Brain microvascular endothelial cell (primary cell): Measurements from ENCODE around the gene AADACL3.

Source experiments
- DNase-seq: peaks from one replicate; pipeline ENCODE4 v3.0.0-alpha.2; 2020
- H3K27ac ChIP-seq: fragments of 250-450 bp; sonication (Bioruptor Pico); 2 replicates; pipeline ENCODE4 v1.5.1; 2020; ENCODE audit warnings: mild to moderate bottlenecking, moderate library complexity
- H3K27me3 ChIP-seq: fragments of 250-450 bp; sonication (Bioruptor Pico); replicated peaks from 2 replicates; pipeline ENCODE4 v1.5.1; 2020; ENCODE audit warnings: mild to moderate bottlenecking
- H3K36me3 ChIP-seq: fragments of 250-450 bp; sonication (Bioruptor Pico); replicated peaks from 2 replicates; pipeline ENCODE4 v1.5.1; 2020; ENCODE audit warnings: mild to moderate bottlenecking
- H3K4me3 ChIP-seq: 2 replicates; pipeline ENCODE4 v1.5.1; 2011; ENCODE audit warnings: low read depth, mild to moderate bottlenecking, control low read depth, low read length, moderate library complexity
- CTCF ChIP-seq: IDR thresholded peaks from 2 replicates; pipeline ENCODE4 v1.5.1; 2011; ENCODE audit warnings: low read depth, mild to moderate bottlenecking, moderate library complexity, low read length, control low read depth, inconsistent platforms; ENCODE audit errors: missing control alignments
- in situ Hi-C: cut with HindIII; loops from 2 replicates; pipeline ENCODE4 v1.10.0; 2017; ENCODE audit warnings: low sequenced_read_pairs, low pct_ligation_motif_present

AADACL3 gene

DNA sequence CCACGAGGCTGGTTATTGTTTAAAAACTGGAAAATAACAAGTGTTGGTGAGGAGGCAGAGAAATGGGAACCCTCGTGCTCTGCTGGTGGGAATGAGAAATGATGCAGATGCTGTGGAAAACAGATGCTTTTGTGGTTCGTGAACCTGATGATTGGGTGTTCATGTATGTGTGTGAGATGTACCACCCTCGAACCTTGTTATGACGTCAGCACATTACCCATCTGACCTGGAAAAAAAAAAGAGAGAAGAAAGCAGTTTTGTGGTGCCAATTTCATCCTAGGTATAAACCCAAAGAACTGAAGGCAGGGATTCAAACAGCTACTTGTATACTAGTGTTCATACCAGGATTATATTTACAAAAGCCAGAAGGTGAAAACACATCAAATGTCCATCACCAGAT lies 23.7 kb downstream of the AADACL3 start:
- in situ Hi-C loops = no loop called here
- Histone ChIP-seq H3K27ac (no peak overlapping the region), H3K27me3 (no peaks in the 10 kb centered on the region), H3K4me3 (no peak overlapping the region), H3K36me3 (no peaks in the 10 kb centered on the region)
- TF ChIP-seq CTCF = no peak
- DNase-seq = no peak

GRCh38 chr1:12741946-12742345 lies 26.0 kb downstream of the AADACL3 start:
- TF ChIP-seq CTCF = no peak
- in situ Hi-C loops = no loop called here
- Histone ChIP-seq H3K4me3 (no peak overlapping the region), H3K27me3 (no peaks in the 10 kb centered on the region), H3K36me3 (no peaks in the 10 kb centered on the region), H3K27ac (no peak overlapping the region)
- DNase-seq = no peak

DNA sequence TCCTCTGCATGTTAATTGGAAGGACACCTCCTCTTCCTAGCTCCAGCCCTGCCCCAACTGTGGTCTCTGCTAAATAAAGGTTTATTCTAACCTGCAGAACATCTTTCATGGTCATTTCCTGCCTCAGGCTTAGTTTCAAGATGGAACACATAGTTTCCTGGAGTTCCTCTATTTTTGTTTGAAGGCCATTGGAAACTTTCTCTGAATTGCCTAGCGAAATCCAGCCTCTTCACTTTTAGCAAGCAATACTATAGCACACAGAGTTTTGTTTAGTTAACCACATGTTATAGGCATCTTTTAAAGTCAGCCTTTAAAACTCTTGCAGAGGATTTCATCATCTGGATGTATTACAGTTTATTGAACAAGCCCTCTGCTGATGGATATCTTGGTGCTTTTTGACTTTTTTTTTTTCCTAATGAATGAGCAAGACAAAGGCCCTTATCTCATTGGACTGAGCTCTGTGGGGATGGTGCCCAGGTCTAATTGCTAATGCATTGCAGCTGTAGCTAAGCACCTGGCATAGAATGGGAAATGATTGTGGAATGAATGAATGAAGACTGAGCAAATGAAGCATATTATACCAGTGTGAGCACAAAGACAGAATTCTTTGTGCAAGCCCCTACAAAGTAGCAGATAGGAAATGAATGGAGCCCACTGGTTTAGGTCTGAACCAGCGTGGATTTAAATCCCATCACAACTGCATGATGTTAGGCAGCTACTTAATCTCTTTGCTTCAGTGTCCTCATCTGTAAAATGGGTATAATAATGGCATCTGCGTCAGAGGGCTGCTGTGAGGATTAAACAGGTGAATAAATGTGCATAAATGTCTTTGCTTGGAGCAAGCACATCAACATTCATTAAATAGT lies 29.4 kb downstream of the AADACL3 start:
- Histone ChIP-seq H3K36me3 (no peaks in the 10 kb centered on the region), H3K4me3 (no peak overlapping the region), H3K27me3 (no peaks in the 10 kb centered on the region), H3K27ac (no peak overlapping the region)
- no peak for DNase-seq
- TF ChIP-seq CTCF = no peak
- in situ Hi-C loops = no loop called here

DNA sequence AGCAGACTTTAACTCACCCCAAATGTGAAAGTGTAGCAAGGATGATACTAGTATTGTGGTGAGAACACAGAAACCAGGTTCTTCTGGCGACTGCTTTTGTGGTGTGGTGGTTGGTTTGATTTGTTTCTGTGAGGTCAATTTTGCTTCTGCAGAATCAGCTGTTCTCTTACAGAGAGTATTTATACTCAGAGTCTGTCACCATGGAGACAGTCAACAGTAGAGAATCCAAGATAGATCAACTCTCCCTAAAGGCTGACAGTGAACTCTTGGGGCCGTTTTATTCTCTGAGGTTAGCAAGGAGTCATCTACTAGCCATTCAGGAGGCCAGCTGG lies 30.0 kb downstream of the AADACL3 start, which contains the start of gene CFAP107:
Gene CFAP107, plus strand, starts transcription at position 209 of the 332 bp plus-strand sequence. CDS start 231 bp downstream, outside the sequence.
- Histone ChIP-seq H3K36me3 (no peaks in the 10 kb centered on the region), H3K27me3 (no peaks in the 10 kb centered on the region), H3K27ac (no peak within 1 kb of the TSS), H3K4me3 (no peak within 1 kb of the TSS)
- in situ Hi-C loops = no loop called here
- TF ChIP-seq CTCF = no peak
- no peak for DNase-seq

DNA sequence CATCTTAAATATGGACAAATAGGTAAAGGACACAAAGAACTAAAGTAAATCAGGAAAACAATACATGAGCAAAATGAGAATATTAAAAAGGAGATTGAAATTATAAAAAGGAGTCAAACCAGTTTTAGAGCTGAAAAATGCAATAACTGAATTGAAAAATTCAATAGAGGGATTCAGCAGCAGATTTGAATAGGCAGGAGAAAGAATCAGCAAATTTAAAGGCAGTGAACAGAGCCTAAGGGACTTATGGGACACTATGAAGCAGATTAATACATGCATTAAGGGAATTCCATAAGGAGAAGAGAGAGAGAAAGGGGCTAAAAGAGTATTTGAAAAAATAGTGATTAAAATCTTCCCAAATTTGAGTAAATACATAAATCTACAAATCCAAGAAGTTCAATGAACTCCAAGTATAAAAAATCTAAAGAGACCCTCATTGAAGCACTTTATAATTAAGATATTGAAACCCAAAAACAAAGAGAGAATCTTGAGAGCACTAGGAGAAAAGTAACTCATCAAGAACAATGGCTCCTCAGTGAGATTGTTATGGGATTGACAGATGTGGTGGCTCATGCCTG lies 33.0 kb downstream of the AADACL3 start:
- TF ChIP-seq CTCF = no peak
- in situ Hi-C loops = no loop called here
- no peak for DNase-seq
- H3K4me3 ChIP-seq = no peak overlapping the region
- H3K36me3 ChIP-seq = no peaks in the 10 kb centered on the region
- no peak overlapping the region for H3K27ac ChIP-seq
- no peaks in the 10 kb centered on the region for H3K27me3 ChIP-seq
